Neural cell (in vitro differentiated cells): ENCODE data around the gene FTCD.

Experiments
- CTCF ChIP-seq: fragments of 450-650 bp; IDR thresholded peaks from 2 replicates; pipeline ENCODE4 v1.5.1; 2014; ENCODE audit warnings: antibody characterized with exemption, mild to moderate bottlenecking, moderate library complexity; ENCODE audit not compliant: poor library complexity, severe bottlenecking
- MXI1 ChIP-seq: fragments of 450-650 bp; conservative IDR thresholded peaks from 2 replicates; pipeline ENCODE4 v1.6.1; 2014; ENCODE audit warnings: antibody characterized with exemption, mild to moderate bottlenecking; ENCODE audit not compliant: poor library complexity, severe bottlenecking
- POLR2AphosphoS5 ChIP-seq: IDR thresholded peaks from 2 replicates; pipeline ENCODE4 v1.6.1; 2012

GRCh38 chr21:46141767-46142581 is 13.4 kb downstream of the FTCD start:
- TF ChIP-seq CTCF: no peak
- no peak for TF ChIP-seq POLR2AphosphoS5
- TF ChIP-seq MXI1: no peak
